HEK293 (cell line): ENCODE measurements around the gene TMED6.
"Not testable (repeated sequence)": the region's sequence is repeated elsewhere in the genome, so short reads cannot be mapped to it uniquely, and the experiment has no call there.

ENCODE experiments used
- CTCF ChIA-PET: fragments of 350-600 bp; formaldehyde crosslinking; extraction: SDS; loops from one replicate; lab custom pipeline; 2021; ENCODE audit warnings: antibody characterized with exemption; lab: Yijun Ruan, JAX
- POLR2A ChIA-PET: fragments of 300-600 bp; formaldehyde crosslinking; extraction: SDS; loops from one replicate; lab custom pipeline; 2020; ENCODE audit warnings: antibody characterized with exemption, inconsistent platforms; lab: Yijun Ruan, JAX
- H3K27ac ChIP-seq: fragments of 200-500 bp; sonication (Bioruptor generic); 2 replicates; pipeline ENCODE4 v1.5.1; 2014; ENCODE audit warnings: low read depth, low read length, control low read depth, inconsistent platforms; ENCODE audit errors: extremely low read depth
- H3K36me3 ChIP-seq, 2 experiments: fragments of 200-500 bp in 1 of 2; sonication (Bioruptor generic) in 1 of 2; 1 replicate in 1 of 2; 2 replicates in 1 of 2; pipeline ENCODE4 v1.5.1; 2014 to 2017; ENCODE audit warnings: inconsistent platforms in 2 of 2, low read length in 2 of 2; ENCODE audit not compliant: control insufficient read depth in 2 of 2, insufficient read depth in 1 of 2
- H3K4me1 ChIP-seq: fragments of 200-500 bp; sonication (Bioruptor generic); 2 replicates; pipeline ENCODE4 v1.5.1; 2014; ENCODE audit warnings: mild to moderate bottlenecking, low read length, inconsistent platforms; ENCODE audit not compliant: control insufficient read depth, insufficient read depth
- H3K4me3 ChIP-seq: 2 replicates; pipeline ENCODE4 v1.5.1; 2011; ENCODE audit warnings: low read depth, mild to moderate bottlenecking, control low read depth, low read length, moderate library complexity
- H3K9me3 ChIP-seq: fragments of 200-500 bp; sonication (Bioruptor generic); 2 replicates; pipeline ENCODE4 v1.5.1; 2014; ENCODE audit warnings: low read depth, low read length, inconsistent platforms; ENCODE audit not compliant: control insufficient read depth, insufficient read depth
- GLIS1 ChIP-seq: fragments of 450-650 bp; formaldehyde crosslinking; IDR thresholded peaks from 2 replicates; pipeline ENCODE4 v1.5.1; 2016; ENCODE audit warnings: missing biosample characterization, missing genetic modification characterization
- HOXD13 ChIP-seq: sonication (generic); formaldehyde crosslinking; IDR thresholded peaks from 2 replicates; pipeline ENCODE4 v1.8.0; 2022; ENCODE audit warnings: missing genetic modification reagents, borderline replicate concordance
- OVOL3 ChIP-seq: fragments of 450-650 bp; formaldehyde crosslinking; IDR thresholded peaks from 2 replicates; pipeline ENCODE4 v1.5.1; 2016; ENCODE audit warnings: missing biosample characterization, missing genetic modification characterization
- RBAK ChIP-seq: fragments of 450-650 bp; formaldehyde crosslinking; IDR thresholded peaks from 2 replicates; pipeline ENCODE4 v1.5.1; 2016; ENCODE audit warnings: missing biosample characterization, missing genetic modification characterization
- ZEB2 ChIP-seq: fragments of 450-650 bp; formaldehyde crosslinking; IDR thresholded peaks from 2 replicates; pipeline ENCODE4 v1.5.1; 2016; ENCODE audit warnings: missing biosample characterization, missing genetic modification characterization
- ZFP3 ChIP-seq: fragments of 450-650 bp; formaldehyde crosslinking; IDR thresholded peaks from 2 replicates; pipeline ENCODE4 v1.5.1; 2016; ENCODE audit warnings: low read depth, missing biosample characterization, missing genetic modification characterization
- ZIC2 ChIP-seq: fragments of 450-650 bp; formaldehyde crosslinking; IDR thresholded peaks from 2 replicates; pipeline ENCODE4 v1.5.1; 2016; ENCODE audit warnings: missing biosample characterization, missing genetic modification characterization
- ZNF133 ChIP-seq: fragments of 450-650 bp; formaldehyde crosslinking; IDR thresholded peaks from 2 replicates; pipeline ENCODE4 v1.5.1; 2016; ENCODE audit warnings: missing biosample characterization, missing genetic modification characterization
- ZNF341 ChIP-seq: fragments of 450-650 bp; formaldehyde crosslinking; IDR thresholded peaks from 2 replicates; pipeline ENCODE4; 2016; ENCODE audit warnings: low read depth, missing biosample characterization, missing genetic modification characterization
- ZNF391 ChIP-seq: fragments of 450-650 bp; formaldehyde crosslinking; IDR thresholded peaks from 2 replicates; pipeline ENCODE4 v1.5.1; 2016; ENCODE audit warnings: low read depth, missing biosample characterization, missing genetic modification characterization, borderline replicate concordance
- ZNF423 ChIP-seq: fragments of 450-650 bp; formaldehyde crosslinking; IDR thresholded peaks from 2 replicates; pipeline ENCODE4 v1.5.1; 2016; ENCODE audit warnings: missing biosample characterization, missing genetic modification characterization
- ZNF488 ChIP-seq: fragments of 450-650 bp; formaldehyde crosslinking; IDR thresholded peaks from 2 replicates; pipeline ENCODE4 v1.5.1; 2016; ENCODE audit warnings: missing biosample characterization, missing genetic modification characterization
- ZNF621 ChIP-seq: fragments of 450-650 bp; formaldehyde crosslinking; IDR thresholded peaks from 2 replicates; pipeline ENCODE4 v1.5.1; 2017; ENCODE audit warnings: missing biosample characterization, missing genetic modification characterization
- ZNF76 ChIP-seq: fragments of 450-650 bp; formaldehyde crosslinking; IDR thresholded peaks from 2 replicates; pipeline ENCODE4; 2016; ENCODE audit warnings: low read depth, missing biosample characterization, missing genetic modification characterization, borderline replicate concordance
- ZNF830 ChIP-seq: fragments of 450-650 bp; IDR thresholded peaks from 2 replicates; pipeline ENCODE4 v1.5.0; 2018; ENCODE audit warnings: missing biosample characterization, missing genetic modification characterization, low read depth, mild to moderate bottlenecking, moderate library complexity

Gene TMED6

GRCh38 chr16:69363281-69363717 lies 11.7 kb upstream of the TMED6 start (continued):
- TF ChIP-seq OVOL3 (tag by site-specific recombination) (no peak), ZNF76 (no peak), ZNF423 (tag by site-specific recombination) (no peak), ZNF621 (tag by site-specific recombination) (no peak), HOXD13 (CRISPR knock-in tag) (no peak)

GRCh38 chr16:69360070-69360469 lies 8.5 kb upstream of the TMED6 start:
- H3K9me3 ChIP-seq, H3K4me1 ChIP-seq, CTCF ChIA-PET, H3K4me3 ChIP-seq, H3K27ac ChIP-seq, POLR2A ChIA-PET: not testable (repeated sequence)
- peaks cover 33 to 56% of the 10 kb centered on the region in 2 experiments for H3K36me3 ChIP-seq

GRCh38 chr16:69350536-69351133 lies 951 bp downstream of the TMED6 start:
- CTCF ChIA-PET, result interaction anchor here (0.9 kb wide), 1 partner anchor 10 kb away, joined by 4 read pairs; no protein-coding TSS in a partner anchor

GRCh38 chr16:69349536-69349935 lies 2.0 kb downstream of the TMED6 start:
- CTCF ChIA-PET, result interaction anchor here (0.9 kb wide), 1 partner anchor 9 kb away, joined by 4 read pairs; no protein-coding TSS in a partner anchor

More at GRCh38 chr16:69350536-69351133, 951 bp downstream of the TMED6 start:
- Histone ChIP-seq H3K4me1 (peaks cover 5% of the 10 kb centered on the region; the same call in 1 of the 2 replicates), H3K27ac (0 out of 2 replicates have a peak overlapping the region, but pooled peaks have one; percentile 31), H3K4me3 (no peak overlapping the region), H3K36me3 (peaks cover 11 to 27% of the 10 kb centered on the region in 2 experiments), H3K9me3 (no peaks in the 10 kb centered on the region)
- TF ChIP-seq ZNF488 (tag by site-specific recombination) (no peak), RBAK (tag by site-specific recombination) (no peak), ZEB2 (tag by site-specific recombination) (no peak), ZFP3 (tag by site-specific recombination) (no peak), ZNF391 (tag by site-specific recombination) (no peak)
- POLR2A ChIA-PET, result interaction anchor here (0.7 to 1.9 kb wide), 2 partner anchors 10 to 252 kb away, joined by 3 to 4 read pairs; no protein-coding TSS in a partner anchor

GRCh38 chr16:69348222-69348621 lies 3.4 kb downstream of the TMED6 start:
- ChIA-PET CTCF (no interaction called here), POLR2A (no interaction called here)
- Histone ChIP-seq H3K4me1 (peaks cover 5% of the 10 kb centered on the region; the same call in 1 of the 2 replicates), H3K36me3 (peaks cover 8 to 32% of the 10 kb centered on the region in 2 experiments; a peak in 2 of 3 replicates), H3K27ac (no peak overlapping the region), H3K4me3 (no peak overlapping the region), H3K9me3 (no peaks in the 10 kb centered on the region)
- TF ChIP-seq ZNF830 (tag by site-specific recombination), result no peak
- peak; percentile 32 for TF ChIP-seq GLIS1 (tag by site-specific recombination)

More at GRCh38 chr16:69349536-69349935, 2.0 kb downstream of the TMED6 start:
- no peak for TF ChIP-seq ZNF133 (tag by site-specific recombination)
- TF ChIP-seq GLIS1 (tag by site-specific recombination), result peak; percentile 29
- TF ChIP-seq ZIC2 (tag by site-specific recombination), result peak; percentile 71
- TF ChIP-seq ZNF341 (tag by site-specific recombination), result no peak
- H3K27ac ChIP-seq, result no peak overlapping the region
- H3K4me1 ChIP-seq, result peaks cover 5% of the 10 kb centered on the region; the same call in 1 of the 2 replicates
- peaks cover 4 to 22% of the 10 kb centered on the region in 2 experiments; a peak in 2 of 3 replicates for H3K36me3 ChIP-seq
- H3K9me3 ChIP-seq, result no peaks in the 10 kb centered on the region
- POLR2A ChIA-PET, result no interaction called here
- no peak overlapping the region for H3K4me3 ChIP-seq
